CD4-positive, alpha-beta T cell treated with Interleukin-12 subunit alpha and Interleukin-12 subunit beta, for 1 hour (primary cell): Measurements from ENCODE around the gene ATP5MC2.
"Not testable (repeated sequence)": the region's sequence is repeated elsewhere in the genome, so short reads cannot be mapped to it uniquely, and the experiment has no call there.

Source experiments
- DNase-seq: peaks from one replicate; pipeline ENCODE4 v3.0.0-alpha.2; 2020

ATP5MC2 gene

GRCh38 chr12:53675701-53676607, at the start of gene ATP5MC2:
TSS of gene ATP5MC2 (minus strand) at chr12:53676083. CDS start at chr12:53672614, 3,469 bp downstream.
- peak; percentile 98 for DNase-seq

- DNase-seq, result no peak
These were observed 46.7 kb upstream of the ATP5MC2 start for GRCh38 chr12:53722450-53723041.

GRCh38 chr12:53720946-53721345, 45.1 kb upstream of the ATP5MC2 start:
- no peak for DNase-seq

- DNase-seq, result no peak
These were observed 43.8 kb upstream of the ATP5MC2 start for GRCh38 chr12:53719649-53720048.

- not testable (repeated sequence) for DNase-seq
These were observed 42.7 kb upstream of the ATP5MC2 start for GRCh38 chr12:53718567-53718966.

GRCh38 chr12:53717319-53717718, 41.4 kb upstream of the ATP5MC2 start:
- no peak for DNase-seq

GRCh38 chr12:53714004-53714403, 38.1 kb upstream of the ATP5MC2 start:
- DNase-seq, result no peak

- no peak for DNase-seq
These were observed 37.6 kb upstream of the ATP5MC2 start for GRCh38 chr12:53713516-53713915.

GRCh38 chr12:53712059-53712643, 36.3 kb upstream of the ATP5MC2 start:
- DNase-seq, result no peak

- DNase-seq, result no peak
These were observed 34.2 kb upstream of the ATP5MC2 start for GRCh38 chr12:53710091-53710490.

- DNase-seq, result no peak
These were observed 33.8 kb upstream of the ATP5MC2 start for GRCh38 chr12:53709671-53710070.

GRCh38 chr12:53706080-53706479, 30.2 kb upstream of the ATP5MC2 start:
- DNase-seq, result no peak

- DNase-seq, result no peak
These were observed 27.9 kb upstream of the ATP5MC2 start for GRCh38 chr12:53703756-53704155.

GRCh38 chr12:53701518-53702264, 25.8 kb upstream of the ATP5MC2 start:
- peak; percentile 77 for DNase-seq

GRCh38 chr12:53700567-53700966, 24.7 kb upstream of the ATP5MC2 start:
- DNase-seq, result no peak

- DNase-seq, result no peak
These were observed 23.8 kb upstream of the ATP5MC2 start for GRCh38 chr12:53699678-53700025.

GRCh38 chr12:53698948-53699677, 23.2 kb upstream of the ATP5MC2 start:
- no peak for DNase-seq

- no peak for DNase-seq
These were observed 20.9 kb upstream of the ATP5MC2 start for GRCh38 chr12:53696655-53697331.

- DNase-seq, result peak; percentile 17
These were observed 20.4 kb upstream of the ATP5MC2 start for GRCh38 chr12:53696285-53696654.

- DNase-seq, result peak; percentile 17
These were observed 19.6 kb upstream of the ATP5MC2 start for GRCh38 chr12:53695152-53696145.

- no peak for DNase-seq
These were observed 18.9 kb upstream of the ATP5MC2 start for GRCh38 chr12:53694756-53695151.
